ENCODE data around the gene RBM38. TPM values are rescaled to one million over a fixed set of nuclear protein-coding genes. Genes with fewer than 3 reads are reported as not detected.

Gene RBM38
- total RNA-seq, 1 experiment from 2014 or later: 56.5 TPM

- ATAC-seq: no peak
- H3K9me2 ChIP-seq (replicated peaks; ENCODE audit: low read length): no peaks in the 10 kb centered on the region
- TF ChIP-seq EZH2phosphoT487 (IDR thresholded peaks at IDR 0.05; ENCODE audit: borderline replicate concordance, low read length) (no peak), CTCF (conservative IDR thresholded peaks at IDR 0.05; ENCODE audit: low read depth, low read length) (no peak), EZH2 (IDR thresholded peaks at IDR 0.05; ENCODE audit: low read length, unreplicated experiment) (no peak)
- POLR2A ChIA-PET (ENCODE audit: unreplicated experiment): no interaction called here
- no peak overlapping the region for H3K27ac ChIP-seq (ENCODE audit: low read length)
- no peak for DNase-seq
- no peaks in the 10 kb centered on the region for H3K36me3 ChIP-seq (ENCODE audit: low read depth, low read length)
- H2AFZ ChIP-seq (ENCODE audit: low read length): no peak overlapping the region
- no peaks in the 10 kb centered on the region for H3F3A ChIP-seq (ENCODE audit: low read length, unreplicated experiment)
- no peaks in the 10 kb centered on the region for H3K9me3 ChIP-seq (ENCODE audit: low read length)
- intact Hi-C loops (cut with micrococcal nuclease): loop anchor here (5.0 kb wide), 2 partner anchors 46 to 60 kb away; partner anchors contain the start of gene RBM38
- H4K20me1 ChIP-seq (ENCODE audit: low read length): no peaks in the 10 kb centered on the region
- BruUV-seq (replicated peaks): no TSS peak
- CTCF ChIA-PET: interaction anchor here (0.7 kb wide), 1 partner anchor 265 kb away, joined by 6 read pairs; no protein-coding TSS in a partner anchor
- no peaks in the 10 kb centered on the region for H3K79me2 ChIP-seq (ENCODE audit: low read length)
- H3K27me3 ChIP-seq (ENCODE audit: low read length): no peaks in the 10 kb centered on the region
- H3K4me1 ChIP-seq (ENCODE audit: insufficient read depth, low read length): peaks cover 25% of the 10 kb centered on the region
- H3K4me2 ChIP-seq (ENCODE audit: low read length): no peak overlapping the region
- no peak overlapping the region for H3K4me3 ChIP-seq (ENCODE audit: low read length)
- H3K9ac ChIP-seq (ENCODE audit: low read length): no peak overlapping the region
Measured at GRCh38 chr20:57437672-57438330, 46.6 kb downstream of the RBM38 start.

GRCh38 chr20:57438552-57438951, 47.4 kb downstream of the RBM38 start:
- CTCF ChIA-PET: no interaction called here
- Histone ChIP-seq H3K4me3 (ENCODE audit: low read length) (no peak overlapping the region), H2AFZ (ENCODE audit: low read length) (no peak overlapping the region), H3K4me1 (ENCODE audit: insufficient read depth, low read length) (peaks cover 18% of the 10 kb centered on the region), H3K4me2 (ENCODE audit: low read length) (no peak overlapping the region), H3K27me3 (ENCODE audit: low read length) (no peaks in the 10 kb centered on the region), H3K27ac (ENCODE audit: low read length) (no peak overlapping the region), H4K20me1 (ENCODE audit: low read length) (no peaks in the 10 kb centered on the region), H3K36me3 (ENCODE audit: low read depth, low read length) (no peaks in the 10 kb centered on the region), H3K9ac (ENCODE audit: low read length) (no peak overlapping the region), H3K79me2 (ENCODE audit: low read length) (no peaks in the 10 kb centered on the region), H3K9me3 (ENCODE audit: low read length) (no peaks in the 10 kb centered on the region), H3K9me2 (replicated peaks; ENCODE audit: low read length) (no peaks in the 10 kb centered on the region), H3F3A (ENCODE audit: low read length, unreplicated experiment) (no peaks in the 10 kb centered on the region)
- intact Hi-C loops (cut with micrococcal nuclease): loop anchor here (5.0 kb wide), 2 partner anchors 46 to 59 kb away; partner anchors contain the start of gene RBM38
- BruUV-seq (replicated peaks): no TSS peak
- ATAC-seq: no peak
- POLR2A ChIA-PET (ENCODE audit: unreplicated experiment): no interaction called here
- no peak for DNase-seq
- TF ChIP-seq CTCF (conservative IDR thresholded peaks at IDR 0.05; ENCODE audit: low read depth, low read length) (no peak), EZH2phosphoT487 (IDR thresholded peaks at IDR 0.05; ENCODE audit: borderline replicate concordance, low read length) (no peak), EZH2 (IDR thresholded peaks at IDR 0.05; ENCODE audit: low read length, unreplicated experiment) (no peak)

- Histone ChIP-seq H3K9me2 (replicated peaks; ENCODE audit: low read length) (no peaks in the 10 kb centered on the region), H3K27me3 (ENCODE audit: low read length) (no peaks in the 10 kb centered on the region), H3K36me3 (ENCODE audit: low read depth, low read length) (no peaks in the 10 kb centered on the region), H2AFZ (ENCODE audit: low read length) (peak overlapping the region; percentile 34; the same call in 1 of the 2 replicates), H3K9ac (ENCODE audit: low read length) (no peak overlapping the region), H3K79me2 (ENCODE audit: low read length) (no peaks in the 10 kb centered on the region), H3K9me3 (ENCODE audit: low read length) (no peaks in the 10 kb centered on the region), H3K4me3 (ENCODE audit: low read length) (no peak overlapping the region), H3K27ac (ENCODE audit: low read length) (no peak overlapping the region), H3K4me1 (ENCODE audit: insufficient read depth, low read length) (peaks cover 18% of the 10 kb centered on the region), H3F3A (ENCODE audit: low read length, unreplicated experiment) (no peaks in the 10 kb centered on the region), H3K4me2 (ENCODE audit: low read length) (peak overlapping the region; percentile 56; the same call in 1 of the 2 replicates), H4K20me1 (ENCODE audit: low read length) (no peaks in the 10 kb centered on the region)
- no TSS peak for BruUV-seq (replicated peaks)
- POLR2A ChIA-PET (ENCODE audit: unreplicated experiment): interaction anchor here (0.6 kb wide), 1 partner anchor 629 kb away, joined by 4 read pairs; no protein-coding TSS in a partner anchor
- peak; percentile 73 for DNase-seq
- intact Hi-C loops (cut with micrococcal nuclease): loop anchor here (5.0 kb wide), 2 partner anchors 47 to 58 kb away; partner anchors contain the start of gene RBM38
- CTCF ChIA-PET: no interaction called here
- no peak for TF ChIP-seq CTCF (conservative IDR thresholded peaks at IDR 0.05; ENCODE audit: low read depth, low read length)
- no peak for TF ChIP-seq EZH2 (IDR thresholded peaks at IDR 0.05; ENCODE audit: low read length, unreplicated experiment)
- TF ChIP-seq EZH2phosphoT487 (IDR thresholded peaks at IDR 0.05; ENCODE audit: borderline replicate concordance, low read length): no peak
- ATAC-seq: peak; percentile 51
Measured at GRCh38 chr20:57439432-57439831, 48.2 kb downstream of the RBM38 start.

Data from PC-3 (cell line).